HepG2 (cell line): ENCODE measurements around the gene FAM9C. TPM values are rescaled to one million over a fixed set of nuclear protein-coding genes. Genes with fewer than 3 reads are reported as not detected.

Experiments used
- ATAC-seq: fragments of 200-7000 bp; cut with Tn5 transposase; 3 replicates; pipeline ENCODE4 v1.9.1; 2020; ENCODE audit warnings: mild to moderate bottlenecking, moderate library complexity
- BruUV-seq: library from RNA; stranded (reverse); fragments of 400-500 nt; replicated peaks from 2 replicates; lab custom pipeline; 2021; lab: Mats Ljungman, UMichigan
- CTCF ChIA-PET: fragments of 300-600 bp; formaldehyde crosslinking; extraction: SDS; loops from one replicate; lab custom pipeline; 2021; ENCODE audit warnings: low total read pairs, inconsistent platforms, low intra/inter-chr PET ratio; lab: Yijun Ruan, JAX
- POLR2A ChIA-PET: fragments of 350-600 bp; sonication (Branson Sonifier 250); formaldehyde crosslinking; loops from one replicate; lab custom pipeline; 2020; ENCODE audit warnings: antibody characterized with exemption, inconsistent platforms; lab: Yijun Ruan, JAX
- DNase-seq: peaks from one replicate; pipeline ENCODE4 v3.0.0-alpha.2; 2015; ENCODE audit warnings: low spot score
- FAIRE-seq: peaks from 3 replicates; lab custom pipeline; 2011; peaks lifted over from hg19 to GRCh38; lab: Jason Lieb, UNC
- H2AFZ ChIP-seq: one replicate; pipeline ENCODE4 v1.6.1; 2011; ENCODE audit warnings: low read length, inconsistent platforms
- H3K27ac ChIP-seq: fragments of 300-600 bp; 3 replicates; pipeline ENCODE4 v1.8.0; 2011; ENCODE audit warnings: mixed run types, mild to moderate bottlenecking, mixed read lengths, low read length, inconsistent platforms; ENCODE audit not compliant: insufficient read depth; ENCODE audit errors: extremely low read length
- H3K27me3 ChIP-seq, 2 experiments: fragments of 200-600 bp in 1 of 2; 2 replicates in 1 of 2; 3 replicates in 1 of 2; pipeline versions ENCODE4 v1.6.0 to v1.8.0; 2011; ENCODE audit warnings: low read length in 2 of 2, mild to moderate bottlenecking in 2 of 2, moderate library complexity in 2 of 2, inconsistent platforms in 1 of 2; ENCODE audit not compliant: insufficient read depth in 2 of 2, control insufficient read depth in 1 of 2
- H3K36me3 ChIP-seq, 2 experiments: fragments of 200-600 bp in 1 of 2; replicated peaks in 1 of 2; 2 replicates in 1 of 2; 3 replicates in 1 of 2; pipeline versions ENCODE4 v1.5.1 to v1.8.0; 2011; ENCODE audit warnings: low read length in 2 of 2, inconsistent platforms in 1 of 2; ENCODE audit not compliant: insufficient read depth in 2 of 2, control insufficient read depth in 1 of 2
- H3K4me1 ChIP-seq: 2 replicates; pipeline ENCODE4 v1.5.1; 2012; ENCODE audit warnings: low read length, inconsistent platforms; ENCODE audit not compliant: insufficient read depth
- H3K4me2 ChIP-seq: 2 replicates; pipeline ENCODE4 v1.6.0; 2011; ENCODE audit warnings: low read depth, low read length, inconsistent platforms
- H3K4me3 ChIP-seq, 3 experiments: fragments of 200-600 bp in 1 of 3; sonication (generic), shearing (Covaris generic) in 1 of 3; replicated peaks in 1 of 3; 2 replicates each; pipeline ENCODE4 v1.5.1; 2011 to 2016; ENCODE audit warnings: low read length in 3 of 3, inconsistent platforms in 2 of 3, low read depth in 2 of 3, mild to moderate bottlenecking in 2 of 3, control low read depth in 1 of 3, mixed read lengths in 1 of 3; ENCODE audit not compliant: insufficient read depth in 1 of 3
- H3K79me2 ChIP-seq: one replicate; pipeline ENCODE4 v1.6.1; 2011; ENCODE audit warnings: low read length, inconsistent platforms; ENCODE audit not compliant: insufficient read depth
- H3K9ac ChIP-seq: 2 replicates; pipeline ENCODE4 v1.6.0; 2011; ENCODE audit warnings: mild to moderate bottlenecking, low read depth, low read length, inconsistent platforms; ENCODE audit not compliant: insufficient read depth
- H3K9me3 ChIP-seq: 2 replicates; pipeline ENCODE4 v1.5.1; 2012; ENCODE audit warnings: mild to moderate bottlenecking, low read length
- H4K20me1 ChIP-seq: 2 replicates; pipeline ENCODE4 v1.6.0; 2011; ENCODE audit warnings: inconsistent platforms, mild to moderate bottlenecking, low read length, moderate library complexity; ENCODE audit not compliant: insufficient read depth
- CENPX ChIP-seq: sonication (generic); formaldehyde crosslinking; IDR thresholded peaks from 2 replicates; pipeline ENCODE4 v1.9.0; 2021; ENCODE audit warnings: mild to moderate bottlenecking, missing genetic modification reagents, moderate library complexity
- JDP2 ChIP-seq: sonication (generic); formaldehyde crosslinking; IDR thresholded peaks from 2 replicates; pipeline ENCODE4 v1.8.1; 2022; ENCODE audit warnings: missing genetic modification reagents, borderline replicate concordance
- SRSF4 ChIP-seq: fragments of 200-400 bp; formaldehyde crosslinking; IDR thresholded peaks from one replicate; pipeline ENCODE4 v1.6.1; 2018; ENCODE audit warnings: mild to moderate bottlenecking, low read depth, low read length, moderate library complexity; ENCODE audit not compliant: poor library complexity, severe bottlenecking
- ZMYM4 ChIP-seq: sonication (generic); formaldehyde crosslinking; IDR thresholded peaks from 2 replicates; pipeline ENCODE4 v1.8.1; 2023; ENCODE audit warnings: mild to moderate bottlenecking, missing genetic modification reagents
- ZNF782 ChIP-seq: sonication (generic); formaldehyde crosslinking; IDR thresholded peaks from 2 replicates; pipeline ENCODE4 v1.4.0; 2020; ENCODE audit warnings: missing genetic modification reagents, mild to moderate bottlenecking, borderline replicate concordance
- WGBS: methylation state at CpG from one replicate; pipeline ENCODE4 v1.1.6; 2017; ENCODE audit warnings: low lambda C conversion rate; 5-methylcytosine and 5-hydroxymethylcytosine counted together
- in situ Hi-C: cut with HindIII; loops from 2 replicates; pipeline ENCODE4 v1.10.0; 2017; ENCODE audit warnings: low pct_unique_long_range_greater_than_20kb; ENCODE audit not compliant: extremely low pct_ligation_motif_present
- intact Hi-C: fragments of 100-400 bp; cut with micrococcal nuclease; formaldehyde crosslinking; loops from one replicate; pipeline ENCODE4 v1.10.0; 2022; ENCODE audit not compliant: unreplicated experiment
- polyA plus RNA-seq, 8 experiments: library from polyadenylated mRNA; depleted of rRNA in 3 of 8; stranded (reverse) in 7 of 8; unstranded in 1 of 8; fragments of >200 nt; fragmentation: Illumina TruSeq in 4 of 8; extraction: Trizol in 4 of 8; gene quantifications; 2 replicates each; pipeline versions ENCODE4 v1.2.1 to v1.2.3, GENCODE V29; 2011 to 2016; ENCODE audit warnings: low read depth in 4 of 8, missing spikeins in 1 of 8, mixed read lengths in 1 of 8; ENCODE audit not compliant: insufficient read depth in 1 of 8
- total RNA-seq, 5 experiments: library from RNA; depleted of rRNA; stranded (reverse); fragments of >200 nt; fragmentation: Illumina TruSeq; extraction: Trizol; gene quantifications; 2 replicates each; pipeline ENCODE4 v1.2.3, GENCODE V29; 2016; ENCODE audit warnings: low read depth in 1 of 5
- TF ChIP-seq, protein P1 (sequence below): sonication (generic); formaldehyde crosslinking; IDR thresholded peaks from 2 replicates; pipeline ENCODE4 v1.4.0; 2020; ENCODE audit warnings: missing genetic modification reagents

The FAM9C gene
- total and polyA plus RNA-seq, 2 of the 13 experiments (the other 11 are each of a cell fraction or from before 2014, with no cell fraction given): not detected

DNA sequence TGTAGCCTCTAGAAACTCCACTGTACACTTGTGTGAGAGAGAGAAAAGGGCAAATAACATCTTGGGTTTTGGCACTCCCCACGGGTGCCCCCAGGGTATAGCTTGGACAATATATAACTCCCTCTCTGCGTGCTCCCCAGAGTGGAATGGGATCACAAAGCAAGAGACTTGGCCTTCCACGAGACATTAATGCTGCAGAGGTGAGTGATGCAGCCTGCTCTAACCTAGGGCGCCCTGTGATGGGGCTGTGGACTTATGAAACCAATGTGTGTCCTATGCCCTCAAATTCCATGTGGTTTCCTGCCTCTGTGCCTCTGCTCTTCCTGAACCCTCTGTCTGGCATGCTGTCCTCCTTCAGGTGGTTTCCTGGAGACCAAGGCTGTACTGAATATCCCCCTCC lies 22.0 kb upstream of the FAM9C start:
- no peaks in the 10 kb centered on the region for H3K9me3 ChIP-seq
- CTCF ChIA-PET: no interaction called here
- H3K36me3 ChIP-seq: no peaks in the 10 kb centered on the region
- H4K20me1 ChIP-seq: no peaks in the 10 kb centered on the region
- intact Hi-C loops: no loop called here
- DNase-seq: no peak
- no peak overlapping the region for H3K4me3 ChIP-seq
- POLR2A ChIA-PET: no interaction called here
- WGBS: 0% methylated on average over 1 of the region's 4 CpGs
- TF ChIP-seq SRSF4: no peak
- no peak for TF ChIP-seq ZNF782
- no peak for TF ChIP-seq CENPX
- no peak for TF ChIP-seq JDP2
- TF ChIP-seq, protein P1, sequence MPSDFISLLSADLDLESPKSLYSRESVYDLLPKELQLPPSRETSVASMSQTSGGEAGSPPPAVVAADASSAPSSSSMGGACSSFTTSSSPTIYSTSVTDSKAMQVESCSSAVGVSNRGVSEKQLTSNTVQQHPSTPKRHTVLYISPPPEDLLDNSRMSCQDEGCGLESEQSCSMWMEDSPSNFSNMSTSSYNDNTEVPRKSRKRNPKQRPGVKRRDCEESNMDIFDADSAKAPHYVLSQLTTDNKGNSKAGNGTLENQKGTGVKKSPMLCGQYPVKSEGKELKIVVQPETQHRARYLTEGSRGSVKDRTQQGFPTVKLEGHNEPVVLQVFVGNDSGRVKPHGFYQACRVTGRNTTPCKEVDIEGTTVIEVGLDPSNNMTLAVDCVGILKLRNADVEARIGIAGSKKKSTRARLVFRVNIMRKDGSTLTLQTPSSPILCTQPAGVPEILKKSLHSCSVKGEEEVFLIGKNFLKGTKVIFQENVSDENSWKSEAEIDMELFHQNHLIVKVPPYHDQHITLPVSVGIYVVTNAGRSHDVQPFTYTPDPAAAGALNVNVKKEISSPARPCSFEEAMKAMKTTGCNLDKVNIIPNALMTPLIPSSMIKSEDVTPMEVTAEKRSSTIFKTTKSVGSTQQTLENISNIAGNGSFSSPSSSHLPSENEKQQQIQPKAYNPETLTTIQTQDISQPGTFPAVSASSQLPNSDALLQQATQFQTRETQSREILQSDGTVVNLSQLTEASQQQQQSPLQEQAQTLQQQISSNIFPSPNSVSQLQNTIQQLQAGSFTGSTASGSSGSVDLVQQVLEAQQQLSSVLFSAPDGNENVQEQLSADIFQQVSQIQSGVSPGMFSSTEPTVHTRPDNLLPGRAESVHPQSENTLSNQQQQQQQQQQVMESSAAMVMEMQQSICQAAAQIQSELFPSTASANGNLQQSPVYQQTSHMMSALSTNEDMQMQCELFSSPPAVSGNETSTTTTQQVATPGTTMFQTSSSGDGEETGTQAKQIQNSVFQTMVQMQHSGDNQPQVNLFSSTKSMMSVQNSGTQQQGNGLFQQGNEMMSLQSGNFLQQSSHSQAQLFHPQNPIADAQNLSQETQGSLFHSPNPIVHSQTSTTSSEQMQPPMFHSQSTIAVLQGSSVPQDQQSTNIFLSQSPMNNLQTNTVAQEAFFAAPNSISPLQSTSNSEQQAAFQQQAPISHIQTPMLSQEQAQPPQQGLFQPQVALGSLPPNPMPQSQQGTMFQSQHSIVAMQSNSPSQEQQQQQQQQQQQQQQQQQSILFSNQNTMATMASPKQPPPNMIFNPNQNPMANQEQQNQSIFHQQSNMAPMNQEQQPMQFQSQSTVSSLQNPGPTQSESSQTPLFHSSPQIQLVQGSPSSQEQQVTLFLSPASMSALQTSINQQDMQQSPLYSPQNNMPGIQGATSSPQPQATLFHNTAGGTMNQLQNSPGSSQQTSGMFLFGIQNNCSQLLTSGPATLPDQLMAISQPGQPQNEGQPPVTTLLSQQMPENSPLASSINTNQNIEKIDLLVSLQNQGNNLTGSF (CRISPR knock-in tag): no peak
- no peak for TF ChIP-seq ZMYM4
- FAIRE-seq: no peak
- no peak overlapping the region for H3K9ac ChIP-seq
- no peak for ATAC-seq
- no peak overlapping the region for H2AFZ ChIP-seq
- no peaks in the 10 kb centered on the region for H3K4me1 ChIP-seq
- no peak overlapping the region for H3K4me2 ChIP-seq
- H3K79me2 ChIP-seq: no peaks in the 10 kb centered on the region
- in situ Hi-C loops: loop anchor here (25.0 kb wide), 1 partner anchor 421 kb away; no protein-coding TSS in a partner anchor
- no peak overlapping the region for H3K27ac ChIP-seq
- H3K27me3 ChIP-seq: no peaks in the 10 kb centered on the region
- BruUV-seq: no TSS peak
